HUES48 (cell line): ENCODE data around the gene INTS1.

Source experiments
- H3K27ac ChIP-seq: one replicate; pipeline ENCODE4 v1.7.0; 2013; ENCODE audit warnings: low read depth, low read length, inconsistent platforms
- H3K27me3 ChIP-seq: 2 replicates; pipeline ENCODE4 v1.6.1; 2013; ENCODE audit warnings: mild to moderate bottlenecking, low read length; ENCODE audit not compliant: control insufficient read depth, insufficient read depth
- H3K36me3 ChIP-seq: 2 replicates; pipeline ENCODE4 v1.6.1; 2013; ENCODE audit warnings: low read length; ENCODE audit not compliant: control insufficient read depth, insufficient read depth
- H3K4me1 ChIP-seq: 2 replicates; pipeline ENCODE4 v1.6.1; 2013; ENCODE audit warnings: mild to moderate bottlenecking, low read length; ENCODE audit not compliant: control insufficient read depth, insufficient read depth
- H3K4me3 ChIP-seq: 2 replicates; pipeline ENCODE4 v1.5.1; 2013; ENCODE audit warnings: mild to moderate bottlenecking, low read depth, low read length
- H3K9ac ChIP-seq: 2 replicates; pipeline ENCODE4 v1.6.1; 2013; ENCODE audit warnings: mild to moderate bottlenecking, low read depth, low read length, moderate library complexity
- H3K9me3 ChIP-seq: 2 replicates; pipeline ENCODE4 v1.6.1; 2013; ENCODE audit warnings: low read length; ENCODE audit not compliant: control insufficient read depth, insufficient read depth

The INTS1 gene

DNA sequence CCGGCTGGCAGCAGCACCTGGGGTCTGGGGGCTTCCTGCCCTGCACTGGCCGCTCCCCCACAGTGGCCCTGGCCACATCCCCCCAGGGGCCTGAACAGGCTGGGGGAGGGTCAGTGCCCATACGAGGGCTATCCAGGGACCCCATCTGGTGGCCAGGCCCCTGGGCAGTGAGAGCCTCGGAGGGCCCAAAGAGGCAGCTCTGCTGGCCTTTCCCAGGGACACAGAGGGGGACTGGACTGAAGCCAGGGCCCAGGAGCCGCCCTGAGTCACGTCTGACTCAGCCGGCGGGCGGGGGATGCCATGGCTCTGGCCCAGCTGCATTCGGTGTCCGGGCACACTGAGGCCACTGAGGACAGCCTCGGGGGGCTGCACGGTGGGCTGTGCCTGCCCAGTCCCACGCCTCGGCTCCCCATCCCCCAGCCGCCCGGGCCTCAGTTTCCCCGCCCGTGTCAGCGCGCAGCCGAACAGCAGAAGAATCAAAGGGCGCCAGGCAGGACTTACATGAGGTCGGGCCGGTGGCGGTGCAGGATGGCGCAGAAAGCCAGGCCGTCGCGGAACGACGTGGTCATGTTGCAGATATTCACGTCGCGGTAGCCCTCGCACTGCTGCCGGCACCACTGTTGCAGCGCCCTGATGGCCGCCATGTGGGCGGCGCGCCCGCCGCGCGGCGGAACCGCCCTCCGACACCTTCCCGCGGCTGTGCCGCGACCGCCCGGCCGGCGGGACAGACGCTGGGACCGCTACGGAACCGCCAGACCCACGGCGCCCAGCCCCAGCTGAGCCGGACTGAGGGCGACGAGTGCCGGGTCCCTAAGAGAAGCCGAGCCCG lies 45.3 kb downstream of the INTS1 start, which contains the start of gene MICALL2:
TSS of gene MICALL2 (minus strand) at position 788 of the 829 bp plus-strand sequence. CDS start at position 644, 144 bp downstream.
- peak within 1 kb of the TSS; percentile 85 for H3K4me3 ChIP-seq

DNA sequence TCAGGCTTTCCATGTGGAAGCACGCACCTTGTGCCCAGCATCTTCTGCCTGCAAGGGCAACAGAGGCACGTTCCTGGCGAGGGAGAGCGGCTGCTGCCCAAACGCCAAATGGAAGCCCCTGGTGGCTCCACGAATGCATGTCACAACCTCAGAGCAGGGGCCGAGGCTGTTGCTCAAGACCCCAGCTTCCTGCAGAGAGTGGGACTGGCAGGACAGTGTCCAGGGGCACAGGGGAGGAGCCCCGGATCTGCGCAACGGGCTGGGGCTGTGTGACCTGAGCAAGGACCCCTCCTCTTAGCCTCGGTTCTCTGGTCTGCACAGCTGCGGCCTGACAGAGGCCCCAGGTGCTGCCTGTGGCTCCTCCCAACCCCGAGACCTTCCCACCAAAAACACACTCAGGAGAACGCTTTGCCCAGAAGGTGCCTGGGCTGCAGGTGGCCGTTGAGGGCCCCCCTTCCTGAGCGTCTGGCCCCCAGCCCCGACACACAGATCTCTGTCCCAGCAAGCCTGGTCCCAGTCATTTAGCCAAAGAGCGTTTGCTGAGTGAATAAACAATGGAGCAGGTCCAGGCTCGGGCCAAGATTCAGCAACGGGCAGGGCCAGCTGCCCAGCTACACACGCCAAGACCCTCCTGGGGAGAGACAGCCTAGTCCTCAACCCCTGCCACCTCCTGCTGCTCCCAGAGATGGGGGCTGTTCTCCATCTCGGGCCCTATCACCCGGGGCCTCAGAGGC lies 46.1 kb downstream of the INTS1 start:
- peaks cover 3% of the 10 kb centered on the region; the same call in 1 of the 2 replicates for H3K4me1 ChIP-seq
- no peaks in the 10 kb centered on the region for H3K36me3 ChIP-seq
- no peaks in the 10 kb centered on the region for H3K27me3 ChIP-seq
- H3K27ac ChIP-seq, result no peak overlapping the region
- H3K9ac ChIP-seq, result no peak overlapping the region
- H3K9me3 ChIP-seq, result no peaks in the 10 kb centered on the region
- H3K4me3 ChIP-seq, result peak overlapping the region; percentile 85; the same call in 1 of the 2 replicates

More for the DNA sequence above, 45.3 kb downstream of the INTS1 start, which contains the start of gene MICALL2:
- Histone ChIP-seq H3K36me3 (no peaks in the 10 kb centered on the region), H3K27ac (peak within 1 kb of the TSS; percentile 51), H3K4me1 (peaks cover 3% of the 10 kb centered on the region; the same call in 1 of the 2 replicates), H3K27me3 (no peaks in the 10 kb centered on the region), H3K9me3 (no peaks in the 10 kb centered on the region), H3K9ac (peak within 1 kb of the TSS; percentile 51)

DNA sequence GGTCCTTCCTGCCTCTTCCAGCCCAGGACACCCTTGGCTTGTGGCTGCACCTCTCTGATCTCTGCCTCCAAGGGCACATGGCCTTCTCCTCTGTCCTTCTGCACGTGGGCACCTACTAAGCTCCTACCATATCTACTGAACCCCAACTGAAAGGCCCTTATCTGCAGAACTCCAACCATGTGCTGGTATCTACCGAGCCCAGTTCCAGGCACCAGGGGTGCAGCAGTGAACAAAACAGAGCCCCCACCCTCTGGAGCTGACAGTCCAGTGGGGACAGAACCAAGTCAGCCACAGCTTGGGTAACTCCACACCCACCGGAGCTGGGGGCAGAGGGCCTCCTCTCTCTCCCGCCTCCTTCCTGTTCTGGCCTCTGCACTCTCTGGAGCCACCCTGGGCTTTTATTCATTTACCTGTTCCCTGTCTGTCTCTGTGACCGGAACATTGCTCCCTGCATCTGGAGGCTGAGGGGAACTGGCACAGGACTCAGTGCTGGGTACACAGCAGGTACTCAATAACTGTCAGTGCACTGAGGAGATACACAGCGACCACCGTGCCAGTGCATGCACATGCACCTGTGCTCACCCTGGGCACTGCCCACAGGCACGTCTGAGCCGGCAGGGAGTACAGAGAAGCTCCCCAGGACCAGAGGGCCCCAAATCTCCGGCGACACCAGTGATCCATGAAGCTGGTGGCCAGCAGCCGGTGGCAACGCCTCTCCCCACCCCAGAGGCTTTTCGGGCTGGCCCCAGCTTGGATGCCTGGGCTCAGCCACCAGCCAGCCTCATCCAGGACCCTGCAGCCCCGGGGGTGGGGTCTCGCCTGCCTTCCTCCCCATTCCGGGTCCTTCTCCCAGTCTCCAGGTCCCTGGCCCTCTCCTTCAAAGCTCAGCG lies 46.9 kb downstream of the INTS1 start:
- Histone ChIP-seq H3K9me3 (no peaks in the 10 kb centered on the region), H3K4me3 (no peak overlapping the region), H3K36me3 (no peaks in the 10 kb centered on the region), H3K4me1 (peaks cover 3% of the 10 kb centered on the region; the same call in 1 of the 2 replicates), H3K9ac (no peak overlapping the region), H3K27me3 (no peaks in the 10 kb centered on the region), H3K27ac (no peak overlapping the region)

DNA sequence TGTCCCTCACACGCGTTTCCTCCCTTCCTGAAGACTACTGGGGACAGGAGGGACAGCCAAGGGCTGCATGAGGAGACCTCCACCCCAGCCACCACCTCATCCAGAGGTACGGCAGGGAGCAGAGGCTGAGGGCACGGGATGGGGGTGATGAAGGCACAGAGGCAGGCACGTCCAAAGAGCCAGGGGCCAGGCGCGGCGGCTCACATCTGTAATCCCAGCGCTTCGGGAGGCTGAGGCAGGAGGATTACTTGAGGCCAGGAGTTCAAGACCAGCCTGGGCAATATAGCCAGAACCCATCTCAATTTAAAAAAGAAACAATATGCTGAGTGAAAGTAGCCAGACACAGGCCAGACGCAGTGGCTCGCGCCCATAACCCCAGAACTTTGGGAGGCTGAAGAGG lies 48.2 kb downstream of the INTS1 start:
- Histone ChIP-seq H3K27me3 (no peaks in the 10 kb centered on the region), H3K9ac (no peak overlapping the region), H3K4me1 (peaks cover 3% of the 10 kb centered on the region; the same call in 1 of the 2 replicates), H3K27ac (no peak overlapping the region), H3K9me3 (no peaks in the 10 kb centered on the region), H3K36me3 (no peaks in the 10 kb centered on the region), H3K4me3 (no peak overlapping the region)

DNA sequence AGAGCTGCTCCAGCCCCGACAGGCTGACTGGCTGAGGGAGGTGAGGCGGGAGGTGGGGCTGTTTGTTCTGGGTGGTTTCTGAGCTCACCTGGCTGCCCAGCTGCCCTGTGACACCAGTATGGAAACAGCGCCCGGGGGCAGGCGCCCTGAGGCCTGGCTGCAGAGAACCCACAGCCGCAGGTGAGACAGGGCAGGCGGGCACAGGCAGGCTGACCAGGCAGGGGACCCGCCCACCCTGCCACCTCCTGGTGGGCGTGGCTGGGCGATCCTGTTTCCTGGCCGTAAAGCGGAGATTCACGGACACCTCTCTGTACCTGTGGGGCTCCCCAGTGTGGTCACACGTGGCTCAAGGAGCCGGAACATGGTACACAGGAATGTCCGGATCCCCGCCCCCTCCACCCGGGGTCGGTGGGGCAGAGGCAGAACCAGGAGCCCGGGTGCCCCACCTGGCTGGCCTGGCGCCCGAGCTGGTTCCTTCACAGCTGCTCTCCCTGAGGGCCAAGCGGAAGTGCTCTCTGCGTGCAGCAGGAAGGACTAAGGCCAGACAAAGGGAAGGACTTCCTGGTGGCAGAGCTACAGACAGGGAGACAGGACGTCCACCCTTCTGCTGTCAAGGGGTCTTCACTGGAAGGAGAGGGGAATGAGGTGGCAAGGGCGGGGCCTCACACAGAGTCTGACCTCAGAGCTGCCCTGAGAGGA lies 48.8 kb downstream of the INTS1 start:
- H3K27me3 ChIP-seq, result no peaks in the 10 kb centered on the region
- H3K4me1 ChIP-seq, result peaks cover 3% of the 10 kb centered on the region; the same call in 1 of the 2 replicates
- no peaks in the 10 kb centered on the region for H3K9me3 ChIP-seq
- H3K36me3 ChIP-seq, result no peaks in the 10 kb centered on the region
- H3K4me3 ChIP-seq, result no peak overlapping the region
- H3K9ac ChIP-seq, result no peak overlapping the region
- no peak overlapping the region for H3K27ac ChIP-seq

DNA sequence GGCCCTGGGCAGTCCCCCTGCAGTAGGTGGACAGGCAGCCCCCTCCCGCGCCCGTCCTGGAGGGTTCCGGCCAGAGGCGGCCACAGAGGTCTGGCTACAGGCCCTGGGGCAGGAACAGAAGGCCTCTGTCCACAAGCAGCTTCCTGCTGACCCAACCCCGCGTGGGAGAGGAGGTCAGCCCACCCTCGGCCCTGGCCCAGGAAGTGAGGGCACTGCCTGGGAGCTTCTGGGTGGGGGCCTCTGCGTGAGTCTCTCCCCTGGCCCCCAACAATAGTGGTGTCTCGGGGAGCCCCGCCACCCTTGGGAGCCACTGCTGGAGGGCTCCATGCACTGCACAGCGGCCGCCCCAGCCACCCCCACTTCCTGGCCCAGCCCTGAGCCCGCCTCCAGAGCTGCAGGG lies 49.6 kb downstream of the INTS1 start:
- Histone ChIP-seq H3K9me3 (no peaks in the 10 kb centered on the region), H3K4me3 (no peak overlapping the region), H3K27ac (no peak overlapping the region), H3K27me3 (no peaks in the 10 kb centered on the region), H3K4me1 (peaks cover 3% of the 10 kb centered on the region; the same call in 1 of the 2 replicates), H3K36me3 (no peaks in the 10 kb centered on the region), H3K9ac (no peak overlapping the region)

DNA sequence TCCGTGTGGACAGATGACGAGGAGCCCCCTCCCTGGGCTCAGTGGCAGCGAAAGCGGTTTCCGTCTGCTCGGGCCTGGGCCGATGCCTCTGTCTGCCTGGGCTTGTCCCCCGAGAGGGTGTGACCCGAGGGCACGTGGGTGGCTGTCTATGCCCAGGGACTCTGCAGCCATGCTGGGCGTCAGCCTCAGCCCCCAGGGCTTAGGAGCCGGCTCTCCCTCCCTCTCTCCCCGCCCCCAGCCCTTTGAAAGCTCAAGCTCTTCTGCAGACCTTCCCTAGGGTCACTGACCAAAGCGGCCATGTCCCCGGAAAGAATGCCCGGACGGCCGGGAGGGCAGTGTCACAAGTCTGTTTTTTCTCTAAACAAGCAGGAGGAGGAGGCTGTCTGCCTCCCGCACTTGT lies 52.0 kb downstream of the INTS1 start:
- H3K9ac ChIP-seq, result no peak overlapping the region

DNA sequence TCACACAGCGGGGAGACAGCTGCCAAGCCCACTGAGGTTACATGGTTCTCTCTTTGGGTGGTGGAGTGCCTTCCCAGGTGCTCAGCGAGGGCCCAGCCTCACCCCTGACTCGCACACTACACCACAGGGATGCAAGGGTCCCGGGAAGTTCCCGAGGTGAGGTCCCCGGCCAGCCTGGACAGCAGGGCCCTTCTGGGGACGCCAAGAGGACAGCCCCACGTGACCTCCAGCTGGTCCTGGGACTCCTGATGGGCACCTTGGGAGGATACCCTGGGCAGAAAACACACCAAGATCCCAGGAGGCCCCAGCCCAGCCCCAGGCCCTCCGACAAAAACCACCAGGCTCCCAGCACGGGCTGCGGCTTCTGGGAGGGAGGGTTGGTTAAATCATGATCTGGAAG lies 53.2 kb downstream of the INTS1 start:
- Histone ChIP-seq H3K27ac (no peak overlapping the region), H3K4me1 (no peaks in the 10 kb centered on the region; the same call in 1 of the 2 replicates), H3K9me3 (no peaks in the 10 kb centered on the region), H3K27me3 (no peaks in the 10 kb centered on the region), H3K9ac (no peak overlapping the region), H3K4me3 (no peak overlapping the region), H3K36me3 (no peaks in the 10 kb centered on the region)

More for the DNA sequence above, 52.0 kb downstream of the INTS1 start:
- H3K27me3 ChIP-seq, result no peaks in the 10 kb centered on the region
- H3K4me1 ChIP-seq, result no peaks in the 10 kb centered on the region; the same call in 1 of the 2 replicates
- no peak overlapping the region for H3K27ac ChIP-seq
- H3K36me3 ChIP-seq, result no peaks in the 10 kb centered on the region
- H3K9me3 ChIP-seq, result no peaks in the 10 kb centered on the region
- H3K4me3 ChIP-seq, result no peak overlapping the region

DNA sequence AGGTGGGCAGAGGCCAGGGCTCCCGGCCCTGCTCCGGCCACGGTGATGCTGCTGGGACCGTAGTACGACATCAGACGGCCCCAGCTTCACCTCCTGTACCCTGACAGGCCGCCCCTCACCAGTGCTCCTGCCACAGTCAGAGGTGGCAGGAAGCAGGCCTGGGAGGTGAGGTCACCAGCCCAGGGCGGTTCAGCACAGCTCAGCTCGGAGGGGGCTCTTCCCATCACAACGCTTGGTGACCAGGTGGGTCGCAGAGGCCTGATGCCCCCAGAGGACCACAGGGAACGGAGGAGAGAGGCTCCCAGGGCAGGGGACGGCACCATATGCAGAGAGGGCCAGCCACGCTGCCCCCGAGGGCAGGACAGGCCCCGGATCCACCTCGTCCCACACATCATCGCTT lies 53.8 kb downstream of the INTS1 start:
- Histone ChIP-seq H3K27ac (no peak overlapping the region), H3K9ac (no peak overlapping the region), H3K4me3 (no peak overlapping the region)

DNA sequence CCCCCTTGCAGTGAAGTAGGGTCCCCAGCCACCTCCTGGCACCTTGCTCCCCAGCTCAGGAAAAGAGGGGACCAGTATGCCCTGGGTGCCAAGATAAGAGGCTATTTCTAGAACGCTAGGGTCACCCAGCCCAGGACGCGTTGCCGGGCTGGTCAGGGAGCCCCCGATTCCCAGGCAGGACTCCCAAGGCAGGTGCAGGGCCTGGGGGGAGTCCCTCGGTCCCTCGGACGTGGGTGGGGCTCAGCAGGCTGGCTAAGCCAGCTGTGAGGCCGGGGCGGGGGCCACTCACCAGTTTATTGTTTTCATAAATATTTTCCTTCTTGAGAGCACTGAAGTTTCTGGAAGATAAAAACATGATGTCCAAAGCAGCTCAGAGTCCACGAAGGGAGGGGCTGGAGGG lies 54.2 kb downstream of the INTS1 start:
- H3K9me3 ChIP-seq, result no peaks in the 10 kb centered on the region
- no peaks in the 10 kb centered on the region for H3K36me3 ChIP-seq
- no peak overlapping the region for H3K4me3 ChIP-seq
- H3K27ac ChIP-seq, result no peak overlapping the region
- H3K9ac ChIP-seq, result no peak overlapping the region
- H3K27me3 ChIP-seq, result no peaks in the 10 kb centered on the region
- no peaks in the 10 kb centered on the region; the same call in 1 of the 2 replicates for H3K4me1 ChIP-seq

More for the DNA sequence above, 53.8 kb downstream of the INTS1 start:
- no peaks in the 10 kb centered on the region for H3K27me3 ChIP-seq
- no peaks in the 10 kb centered on the region for H3K9me3 ChIP-seq
- no peaks in the 10 kb centered on the region for H3K36me3 ChIP-seq
- no peaks in the 10 kb centered on the region; the same call in 1 of the 2 replicates for H3K4me1 ChIP-seq
